ENCODE data around the gene CSDE1. TPM values are rescaled to one million over a fixed set of nuclear protein-coding genes. Genes with fewer than 3 reads are reported as not detected.
A peak's percentile ranks its signal among the peaks of the same experiment; 100 is the strongest.
"Not testable (repeated sequence)": the region's sequence is repeated elsewhere in the genome, so short reads cannot be mapped to it uniquely, and the experiment has no call there.

CSDE1 gene
- total RNA-seq, 3 donors from 2014 or later = 489 to 1,906 (median 706) TPM

DNA sequence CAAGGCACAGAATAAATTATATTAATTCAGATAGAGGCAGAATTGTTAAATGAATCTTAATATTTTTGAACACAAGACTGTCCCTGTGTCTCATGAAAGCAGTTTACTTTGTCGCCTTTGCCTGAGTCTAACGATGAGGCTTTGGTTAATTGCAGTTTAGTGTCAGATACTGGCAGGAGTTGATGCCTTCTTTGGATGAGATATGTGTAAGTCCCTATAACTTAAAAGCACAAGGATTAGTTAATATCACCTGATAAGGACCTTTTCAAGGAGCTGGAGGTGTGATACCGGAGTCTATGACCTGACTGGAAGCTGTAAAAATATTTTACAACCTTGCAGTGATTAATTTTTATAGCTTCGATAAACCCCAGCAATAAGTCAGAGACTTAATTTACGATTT, 24.7 kb upstream of the CSDE1 start:
- intact Hi-C loops (cut with DNase I; ENCODE audit: low total_unique reads) = no loop called here
- no peaks in the 10 kb centered on the region for H3K27me3 ChIP-seq
- H3K36me3 ChIP-seq = no peaks in the 10 kb centered on the region
- H3K4me1 ChIP-seq = no peaks in the 10 kb centered on the region
- no peak for DNase-seq (ENCODE audit: low spot score in 2 of 2)
- H3K4me3 ChIP-seq = no peak overlapping the region
- H3K27ac ChIP-seq = no peak overlapping the region
- peaks cover 0 to 10% of the 10 kb centered on the region in 2 donors for H3K9me3 ChIP-seq
- TF ChIP-seq POLR2AphosphoS5 (IDR thresholded peaks at IDR 0.05) = no peak
- TF ChIP-seq, protein P1, sequence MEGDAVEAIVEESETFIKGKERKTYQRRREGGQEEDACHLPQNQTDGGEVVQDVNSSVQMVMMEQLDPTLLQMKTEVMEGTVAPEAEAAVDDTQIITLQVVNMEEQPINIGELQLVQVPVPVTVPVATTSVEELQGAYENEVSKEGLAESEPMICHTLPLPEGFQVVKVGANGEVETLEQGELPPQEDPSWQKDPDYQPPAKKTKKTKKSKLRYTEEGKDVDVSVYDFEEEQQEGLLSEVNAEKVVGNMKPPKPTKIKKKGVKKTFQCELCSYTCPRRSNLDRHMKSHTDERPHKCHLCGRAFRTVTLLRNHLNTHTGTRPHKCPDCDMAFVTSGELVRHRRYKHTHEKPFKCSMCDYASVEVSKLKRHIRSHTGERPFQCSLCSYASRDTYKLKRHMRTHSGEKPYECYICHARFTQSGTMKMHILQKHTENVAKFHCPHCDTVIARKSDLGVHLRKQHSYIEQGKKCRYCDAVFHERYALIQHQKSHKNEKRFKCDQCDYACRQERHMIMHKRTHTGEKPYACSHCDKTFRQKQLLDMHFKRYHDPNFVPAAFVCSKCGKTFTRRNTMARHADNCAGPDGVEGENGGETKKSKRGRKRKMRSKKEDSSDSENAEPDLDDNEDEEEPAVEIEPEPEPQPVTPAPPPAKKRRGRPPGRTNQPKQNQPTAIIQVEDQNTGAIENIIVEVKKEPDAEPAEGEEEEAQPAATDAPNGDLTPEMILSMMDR (IDR thresholded peaks at IDR 0.05) = no peak
- no peak for TF ChIP-seq POLR2A (IDR thresholded peaks at IDR 0.05)

DNA sequence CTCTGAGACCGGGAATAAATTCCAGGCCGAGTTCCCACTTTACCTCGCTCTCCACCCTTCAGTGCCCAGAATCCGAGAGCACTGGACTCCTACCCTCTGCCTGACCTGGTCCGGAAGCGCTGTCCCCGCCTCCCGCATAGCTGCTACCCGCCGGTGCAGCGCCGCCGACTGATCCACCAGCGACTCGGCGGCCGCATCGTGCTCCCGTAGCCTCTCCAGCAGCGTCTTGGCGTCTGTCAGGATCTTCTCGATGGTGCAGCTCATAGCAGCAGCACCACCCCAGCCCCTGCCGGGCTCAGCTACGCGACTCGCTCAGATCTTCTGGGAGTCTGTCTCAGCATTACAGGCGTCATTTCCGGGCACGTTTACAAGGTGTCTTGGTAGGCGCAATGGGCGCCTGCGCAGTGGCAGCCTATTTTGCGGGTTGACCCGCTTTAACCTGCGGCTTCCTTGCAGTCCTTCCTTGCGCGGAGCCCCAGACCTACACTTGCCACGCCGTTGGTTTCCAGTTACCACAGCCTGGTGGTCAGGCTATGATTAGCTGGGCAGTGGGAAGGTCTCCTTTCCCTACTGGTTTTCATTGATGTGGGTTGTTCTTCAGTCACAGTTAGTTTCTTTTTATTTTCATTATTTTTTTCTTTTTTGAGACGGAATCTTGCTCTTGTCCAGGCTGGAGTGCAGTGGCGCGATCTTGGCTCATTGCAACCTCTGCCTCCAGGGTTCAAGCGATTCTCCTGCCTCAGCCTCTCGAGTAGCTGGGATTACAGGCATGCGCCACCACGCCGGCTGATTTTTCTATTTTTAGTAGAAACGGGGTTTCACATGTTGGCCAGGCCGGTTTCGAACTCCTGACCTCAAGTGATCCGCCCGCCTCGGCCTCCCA, 22.8 kb upstream of the CSDE1 start, which contains the start of gene SIKE1:
TSS of gene SIKE1 (minus strand) at position 342 of the 883 bp plus-strand sequence. CDS start at position 264, 78 bp downstream.
- intact Hi-C loops (cut with DNase I; ENCODE audit: low total_unique reads) = no loop called here
- Histone ChIP-seq H3K27ac (peak within 1 kb of the TSS; percentile 88 to 98), H3K36me3 (no peaks in the 10 kb centered on the region), H3K4me3 (peak within 1 kb of the TSS; percentile 78 to 96 (median 85)), H3K4me1 (no peaks in the 10 kb centered on the region), H3K9me3 (no peaks in the 10 kb centered on the region), H3K27me3 (no peaks in the 10 kb centered on the region)
- peak; percentile 43 for TF ChIP-seq POLR2A (IDR thresholded peaks at IDR 0.05)
- peak; percentile 51 to 73 (median 59) for TF ChIP-seq POLR2AphosphoS5 (IDR thresholded peaks at IDR 0.05)
- TF ChIP-seq, protein P1 (IDR thresholded peaks at IDR 0.05) = no peak
- DNase-seq (ENCODE audit: low spot score in 2 of 2) = peak; percentile 82 to 86

DNA sequence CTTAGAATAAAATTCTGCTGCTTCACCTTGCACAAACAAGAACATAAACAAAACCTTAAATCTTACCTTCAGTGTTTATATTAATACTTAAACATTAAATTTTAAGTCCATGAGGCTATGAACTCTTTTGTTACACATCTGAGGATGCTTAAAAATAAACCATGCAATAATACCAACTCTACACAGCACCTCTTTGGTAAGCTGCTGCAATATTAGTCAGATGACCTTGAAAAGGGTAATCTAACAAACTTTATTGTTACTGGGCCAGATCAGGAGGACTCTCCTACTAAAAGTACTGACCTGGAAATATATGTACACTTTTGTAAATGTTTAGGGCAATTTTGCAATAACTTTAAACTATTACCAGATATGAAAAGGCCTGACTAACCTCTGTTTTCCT, 21.9 kb upstream of the CSDE1 start:
- Histone ChIP-seq H3K27ac (peak overlapping the region; percentile 88 to 98), H3K27me3 (no peaks in the 10 kb centered on the region), H3K9me3 (no peaks in the 10 kb centered on the region), H3K36me3 (no peaks in the 10 kb centered on the region), H3K4me3 (peak overlapping the region; percentile 78 to 96 (median 85)), H3K4me1 (no peaks in the 10 kb centered on the region)
- intact Hi-C loops (cut with DNase I; ENCODE audit: low total_unique reads) = no loop called here
- TF ChIP-seq, protein P1 (IDR thresholded peaks at IDR 0.05) = no peak
- no peak for TF ChIP-seq POLR2A (IDR thresholded peaks at IDR 0.05)
- no peak for TF ChIP-seq POLR2AphosphoS5 (IDR thresholded peaks at IDR 0.05)
- no peak for DNase-seq (ENCODE audit: low spot score in 2 of 2)

DNA sequence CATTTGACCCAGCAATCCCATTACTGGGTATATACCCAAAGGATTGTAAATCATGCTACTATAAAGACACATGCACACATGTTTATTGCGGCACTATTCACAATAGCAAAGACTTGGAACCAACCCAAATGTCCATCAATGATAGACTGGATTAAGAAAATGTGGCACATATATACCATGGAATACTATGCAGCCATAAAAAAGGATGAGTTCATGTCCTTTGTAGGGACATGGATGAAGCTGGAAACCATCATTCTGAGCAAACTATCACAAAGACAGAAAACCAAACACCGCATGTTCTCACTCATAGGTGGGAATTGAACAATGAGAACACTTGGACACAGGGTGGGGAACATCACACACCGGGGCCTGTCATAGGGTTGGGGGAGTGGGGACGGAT, 18.9 kb upstream of the CSDE1 start:
- DNase-seq (ENCODE audit: low spot score in 2 of 2); H3K9me3 ChIP-seq; H3K36me3 ChIP-seq; H3K27ac ChIP-seq; H3K27me3 ChIP-seq; H3K4me3 ChIP-seq; intact Hi-C loops (cut with DNase I; ENCODE audit: low total_unique reads); H3K4me1 ChIP-seq: not testable (repeated sequence)

DNA sequence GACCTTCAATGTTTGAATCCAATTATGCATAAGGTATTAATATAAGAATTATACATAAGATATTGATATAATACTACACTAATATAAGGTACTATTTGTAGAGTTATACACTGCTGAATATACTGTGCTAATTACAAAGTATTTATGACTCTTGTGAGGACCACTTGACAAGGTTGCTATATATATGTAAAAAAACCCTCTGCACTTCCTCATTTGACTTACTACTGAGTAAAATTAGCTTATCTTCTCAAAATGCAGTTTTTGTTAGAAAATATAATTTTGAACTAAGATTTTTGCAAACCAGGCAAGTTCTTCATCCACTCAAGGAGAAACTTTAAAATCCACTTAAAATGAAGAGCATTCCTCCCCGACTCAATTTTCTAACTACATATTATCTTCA, 14.2 kb upstream of the CSDE1 start:
- TF ChIP-seq, protein P1 (IDR thresholded peaks at IDR 0.05) = no peak
- TF ChIP-seq POLR2AphosphoS5 (IDR thresholded peaks at IDR 0.05) (no peak), POLR2A (IDR thresholded peaks at IDR 0.05) (no peak)
- intact Hi-C loops (cut with DNase I; ENCODE audit: low total_unique reads) = no loop called here
- H3K27me3 ChIP-seq = no peaks in the 10 kb centered on the region
- H3K36me3 ChIP-seq = no peaks in the 10 kb centered on the region
- no peak for DNase-seq (ENCODE audit: low spot score in 2 of 2)
- no peaks in the 10 kb centered on the region for H3K9me3 ChIP-seq
- no peaks in the 10 kb centered on the region for H3K4me1 ChIP-seq
- H3K4me3 ChIP-seq = no peak overlapping the region
- no peak overlapping the region for H3K27ac ChIP-seq
